T-helper 9 cell (primary cell): ENCODE results near the gene VPS37C.

Source experiments
- DNase-seq: peaks from one replicate; pipeline ENCODE4 v3.0.0-alpha.2; 2020

VPS37C gene

DNA sequence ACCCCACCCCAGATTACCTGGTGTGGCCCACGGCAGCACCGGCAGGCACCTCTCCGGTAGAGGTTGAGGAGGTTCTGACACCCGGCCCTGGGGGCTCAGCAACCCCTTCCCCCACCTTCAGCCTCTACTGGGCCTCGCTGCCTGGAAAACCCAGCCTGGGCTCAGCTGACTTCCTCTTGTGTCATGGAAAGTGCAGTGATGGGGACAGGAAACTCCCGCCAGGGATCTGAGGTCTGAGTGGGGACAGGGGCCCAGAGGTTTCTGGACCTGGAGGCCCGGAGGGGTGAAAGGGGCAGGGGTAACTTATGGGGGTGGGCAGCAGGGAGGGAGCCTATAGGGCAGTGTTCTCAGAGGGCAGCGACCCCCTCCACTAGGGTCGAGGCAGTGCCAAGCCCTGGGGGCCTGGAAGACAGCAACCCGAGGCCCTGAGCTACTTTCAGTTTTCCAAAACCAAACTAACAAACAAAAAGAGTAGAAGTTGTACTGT lies 68.9 kb downstream of the VPS37C start:
- peak; percentile 34 for DNase-seq

- peak; percentile 34 for DNase-seq
Measured at GRCh38 chr11:61091373-61092279, 69.6 kb downstream of the VPS37C start.

DNA sequence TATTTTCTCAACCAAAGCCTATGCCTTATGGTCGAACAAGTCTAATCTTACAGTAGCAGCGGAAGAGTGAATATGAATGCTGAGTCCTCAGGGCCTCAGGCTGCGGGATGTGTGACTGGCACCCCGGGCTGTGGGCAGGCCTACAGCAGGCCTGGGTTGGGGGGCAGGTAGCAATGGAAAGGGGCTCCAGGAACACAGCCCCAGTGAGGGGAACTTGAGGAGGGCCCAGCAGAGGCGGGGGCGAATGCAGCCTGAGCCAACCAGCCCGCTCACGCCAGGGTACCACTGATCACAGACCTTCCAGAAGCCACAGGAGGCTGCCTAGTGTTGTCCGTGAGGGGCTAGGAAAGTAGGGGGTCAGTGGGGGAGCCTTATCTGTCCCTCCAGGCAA lies 70.2 kb downstream of the VPS37C start:
- no peak for DNase-seq

DNA sequence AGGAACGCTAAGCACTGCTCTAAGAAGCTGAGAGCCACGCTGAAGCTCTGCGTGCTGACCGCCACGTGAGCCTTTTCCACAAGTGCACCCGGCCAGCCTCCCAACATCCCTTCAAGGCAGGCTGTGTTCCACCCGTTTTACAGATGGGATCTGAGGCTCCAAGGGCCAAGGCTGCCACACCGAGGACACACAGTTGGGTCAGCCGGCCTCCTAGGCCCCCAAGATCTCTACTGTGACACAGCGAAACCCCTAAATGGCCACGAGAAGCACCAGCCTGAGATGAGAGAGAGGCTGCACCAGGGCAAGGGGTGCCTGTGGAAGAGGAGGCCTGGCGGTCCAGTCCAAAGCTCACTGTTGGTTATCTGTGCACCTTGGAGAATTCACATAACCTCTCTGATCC lies 70.7 kb downstream of the VPS37C start:
- no peak for DNase-seq

DNA sequence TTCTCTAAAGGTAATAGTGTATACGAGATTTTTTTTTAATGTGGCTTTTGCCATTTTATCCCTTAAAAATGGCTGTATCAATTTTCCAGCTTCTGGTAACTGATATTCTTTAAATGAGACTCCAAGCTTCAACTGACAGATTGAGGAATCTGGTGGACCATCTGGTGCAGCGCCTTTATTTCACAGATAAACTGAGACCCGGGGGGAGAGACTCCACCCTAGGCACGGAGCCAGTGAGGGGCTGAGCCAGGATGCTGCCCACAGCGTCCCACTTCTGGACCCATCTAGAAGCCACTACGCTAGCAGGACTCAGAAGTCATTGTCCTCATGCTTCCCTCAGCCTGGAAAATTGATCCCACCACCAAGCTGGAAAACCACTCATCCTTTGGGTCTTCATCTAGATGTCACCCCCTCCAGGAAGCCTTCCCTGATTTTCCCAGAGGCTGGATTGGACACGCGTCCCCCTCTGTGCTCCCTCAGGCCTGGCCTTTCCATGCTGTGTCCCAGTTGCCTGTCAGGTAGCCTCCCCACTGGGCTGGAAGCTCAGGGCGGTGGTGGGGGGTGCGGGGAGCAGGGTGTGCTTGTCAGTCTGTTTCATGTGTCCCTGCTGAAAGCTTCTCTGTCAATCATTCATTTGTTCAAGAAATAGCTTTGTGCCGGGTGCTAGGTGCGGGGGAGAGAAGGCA lies 71.3 kb downstream of the VPS37C start:
- no peak for DNase-seq

DNA sequence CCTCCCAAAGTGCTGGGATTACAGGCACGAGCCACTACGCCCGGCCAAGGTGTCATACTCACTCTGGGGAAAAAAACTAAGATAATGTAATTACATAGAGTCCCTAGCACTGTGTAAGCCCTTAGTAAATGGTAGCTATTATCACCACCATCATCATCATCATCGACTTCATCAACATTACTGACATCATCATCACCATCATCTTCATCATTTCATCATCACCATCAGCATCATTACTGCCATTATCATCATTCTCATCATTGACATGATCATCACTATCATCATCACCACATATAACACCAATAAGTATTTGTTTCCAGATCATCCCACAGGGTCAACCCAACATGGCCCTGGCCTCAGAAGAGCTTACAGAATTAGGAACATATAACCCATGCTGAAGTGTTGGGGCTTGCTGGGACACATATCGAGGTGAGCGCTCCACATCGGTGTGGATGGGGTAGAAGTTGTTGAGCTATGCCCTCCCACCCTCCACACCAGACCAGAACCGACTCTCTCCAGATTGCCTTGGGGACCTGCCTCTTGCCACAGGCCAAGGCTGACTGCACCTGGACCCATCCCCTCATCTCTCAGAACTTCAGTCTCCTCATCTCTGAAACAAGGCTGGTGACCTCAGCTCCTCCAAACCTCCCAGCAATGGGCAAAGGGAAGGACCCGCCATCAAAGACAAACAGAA lies 73.7 kb downstream of the VPS37C start:
- no peak for DNase-seq

GRCh38 chr11:61083601-61084147 lies 77.6 kb downstream of the VPS37C start:
- peak; percentile 59 for DNase-seq

DNA sequence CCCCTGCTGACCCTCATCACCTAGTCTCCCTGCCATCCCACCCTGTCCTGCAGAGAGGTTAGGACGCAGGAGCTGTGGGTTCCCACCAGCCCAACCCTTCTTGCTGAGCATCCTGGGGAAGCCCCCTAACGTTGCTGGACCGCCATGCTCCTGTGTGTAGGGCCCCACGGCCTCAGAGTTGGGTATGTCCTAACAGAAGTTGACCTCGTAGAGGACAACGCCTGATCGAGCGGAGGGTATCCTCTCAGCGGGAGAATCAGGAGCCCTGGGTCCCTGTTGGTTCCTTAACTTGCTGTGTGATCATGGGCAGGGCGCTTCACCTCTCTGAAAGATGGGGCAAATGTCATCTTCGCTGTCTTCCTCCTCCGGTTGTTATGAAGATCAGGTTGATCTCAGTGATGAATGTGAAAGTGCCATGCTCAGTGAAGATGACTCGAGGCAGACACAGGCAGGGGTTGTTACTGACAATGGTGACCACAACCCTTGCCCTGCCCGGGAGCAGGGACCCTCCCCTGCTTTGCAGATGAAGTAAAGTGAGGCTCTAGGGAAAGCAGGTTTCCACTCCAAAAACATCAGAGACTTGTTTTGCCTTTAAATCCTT lies 78.2 kb downstream of the VPS37C start:
- DNase-seq, result no peak

- no peak for DNase-seq
Measured at GRCh38 chr11:61082062-61082870, 79.0 kb downstream of the VPS37C start.

- no peak for DNase-seq
Measured at GRCh38 chr11:61080986-61081590, 80.1 kb downstream of the VPS37C start.

DNA sequence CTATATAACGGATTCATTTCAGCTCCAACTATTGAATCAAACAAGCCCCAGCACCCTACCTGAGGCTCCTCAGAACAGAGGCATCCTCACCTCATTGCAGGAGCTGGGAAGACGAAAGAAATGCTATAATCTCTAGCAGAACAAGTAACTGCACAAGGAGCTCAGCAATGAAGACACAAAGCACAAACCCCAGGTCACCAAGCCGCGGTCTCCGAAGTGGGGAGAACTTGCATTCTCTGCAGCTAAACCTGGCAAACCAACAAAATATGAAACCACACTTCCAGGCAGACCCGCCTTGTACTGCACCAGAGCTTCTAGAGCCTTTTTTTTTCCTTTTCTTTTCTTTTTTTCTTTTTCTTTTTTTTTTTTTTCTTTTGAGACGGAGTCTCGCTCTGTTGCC lies 80.7 kb downstream of the VPS37C start:
- no peak for DNase-seq
